Ramos (cell line): ENCODE data around the gene TRAP1.
"Not testable (repeated sequence)": the region's sequence is repeated elsewhere in the genome, so short reads cannot be mapped to it uniquely, and the experiment has no call there.

Source experiments
- in situ Hi-C: fragments of 300-500 bp; cut with MboI; formaldehyde crosslinking; loops from one replicate; pipeline ENCODE4 v1.14.3; 2022; ENCODE audit warnings: low sequenced_read_pairs; ENCODE audit not compliant: unreplicated experiment

Gene TRAP1

GRCh38 chr16:3625911-3626732, 91.2 kb downstream of the TRAP1 start:
- in situ Hi-C loops = no loop called here

GRCh38 chr16:3625331-3625730, 92.0 kb downstream of the TRAP1 start:
- in situ Hi-C loops = no loop called here

GRCh38 chr16:3623642-3624041, 93.7 kb downstream of the TRAP1 start:
- in situ Hi-C loops = no loop called here

GRCh38 chr16:3618769-3619141, 98.6 kb downstream of the TRAP1 start:
- in situ Hi-C loops = no loop called here

GRCh38 chr16:3612510-3613466, 104.5 kb downstream of the TRAP1 start:
- in situ Hi-C loops = no loop called here

- in situ Hi-C loops = no loop called here
These were observed 106.0 kb downstream of the TRAP1 start, which contains the start of gene SLX4 for GRCh38 chr16:3611146-3611975. TSS of gene SLX4 (minus strand) at chr16:3611606. CDS start at chr16:3608964, 2,642 bp downstream.

- in situ Hi-C loops = no loop called here
These were observed 106.6 kb downstream of the TRAP1 start for GRCh38 chr16:3610698-3611145.

- in situ Hi-C loops = no loop called here
These were observed 107.2 kb downstream of the TRAP1 start for GRCh38 chr16:3609895-3610697.

- in situ Hi-C loops = not testable (repeated sequence)
These were observed 108.3 kb downstream of the TRAP1 start for GRCh38 chr16:3608976-3609375.

- in situ Hi-C loops = no loop called here
These were observed 109.3 kb downstream of the TRAP1 start for GRCh38 chr16:3608069-3608468.
